Measurements from ENCODE around the gene PARD3. TPM values are rescaled to one million over a fixed set of nuclear protein-coding genes. Genes with fewer than 3 reads are reported as not detected.

Gene PARD3
- 1.7 and 2.5 TPM in 2 replicates for total RNA-seq

GRCh38 chr10:34815185-34816084 is at the start of gene PARD3:
Gene PARD3 (minus strand): TSS chr10:34815296. CDS start chr10:34814995, 301 bp downstream.
- Mint-ChIP-seq H3K9me3 (no peaks in the 10 kb centered on the region), H3K27ac (no peak within 1 kb of the TSS), H3K27me3 (ENCODE audit: insufficient read depth) (peaks cover 46% of the 10 kb centered on the region), H3K4me3 (peak within 1 kb of the TSS; percentile 51), H3K4me1 (ENCODE audit: low read depth) (no peaks in the 10 kb centered on the region), H3K36me3 (ENCODE audit: low read depth) (peaks cover 3% of the 10 kb centered on the region)
- DNase-seq (ENCODE audit: low spot score): no peak
- intact Hi-C loops (cut with micrococcal nuclease): no loop called here

- no peaks in the 10 kb centered on the region for H3K27me3 Mint-ChIP-seq (ENCODE audit: insufficient read depth)
- no peak overlapping the region for H3K27ac Mint-ChIP-seq
- no peak overlapping the region for H3K4me3 Mint-ChIP-seq
- H3K4me1 Mint-ChIP-seq (ENCODE audit: low read depth): peaks cover 6% of the 10 kb centered on the region
- no peaks in the 10 kb centered on the region for H3K9me3 Mint-ChIP-seq
- no peaks in the 10 kb centered on the region for H3K36me3 Mint-ChIP-seq (ENCODE audit: low read depth)
- intact Hi-C loops (cut with micrococcal nuclease): no loop called here
- no peak for DNase-seq (ENCODE audit: low spot score)
Observed at GRCh38 chr10:34864149-34865067, 49.3 kb upstream of the PARD3 start.

GRCh38 chr10:34862892-34863291 is 47.8 kb upstream of the PARD3 start:
- Mint-ChIP-seq H3K36me3 (ENCODE audit: low read depth) (no peaks in the 10 kb centered on the region), H3K9me3 (no peaks in the 10 kb centered on the region), H3K27me3 (ENCODE audit: insufficient read depth) (no peaks in the 10 kb centered on the region), H3K27ac (no peak overlapping the region), H3K4me3 (no peak overlapping the region), H3K4me1 (ENCODE audit: low read depth) (no peaks in the 10 kb centered on the region)
- intact Hi-C loops (cut with micrococcal nuclease): loop anchor here (2.0 kb wide), 1 partner anchor 68 kb away; no protein-coding TSS in a partner anchor
- DNase-seq (ENCODE audit: low spot score): no peak

- H3K36me3 Mint-ChIP-seq (ENCODE audit: low read depth): no peaks in the 10 kb centered on the region
- DNase-seq (ENCODE audit: low spot score): no peak
- H3K4me1 Mint-ChIP-seq (ENCODE audit: low read depth): no peaks in the 10 kb centered on the region
- no peaks in the 10 kb centered on the region for H3K27me3 Mint-ChIP-seq (ENCODE audit: insufficient read depth)
- intact Hi-C loops (cut with micrococcal nuclease): loop anchor here (2.0 kb wide), 1 partner anchor 67 kb away; no protein-coding TSS in a partner anchor
- H3K27ac Mint-ChIP-seq: no peak overlapping the region
- no peak overlapping the region for H3K4me3 Mint-ChIP-seq
- no peaks in the 10 kb centered on the region for H3K9me3 Mint-ChIP-seq
Observed at GRCh38 chr10:34861293-34862021, 46.4 kb upstream of the PARD3 start.

DNA sequence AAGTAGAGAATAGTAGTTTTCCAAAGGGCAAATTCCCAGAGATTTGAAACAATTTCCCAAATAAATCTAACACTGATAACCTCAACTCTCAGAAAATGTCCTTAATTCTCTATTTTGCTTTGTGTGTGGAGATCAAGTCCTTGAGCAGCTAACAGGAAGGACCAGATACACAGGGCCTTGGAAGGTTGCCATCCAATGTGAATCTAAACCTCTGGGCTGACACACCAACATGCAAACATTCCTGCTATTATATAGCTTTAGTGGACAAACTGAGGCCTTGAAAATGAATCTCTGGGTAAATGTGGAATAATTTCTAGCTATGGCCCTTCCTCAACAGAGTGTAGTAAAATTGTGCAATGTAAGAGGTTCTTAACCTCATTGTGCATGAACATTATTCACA is 44.1 kb upstream of the PARD3 start:
- no peaks in the 10 kb centered on the region for H3K9me3 Mint-ChIP-seq
- H3K27ac Mint-ChIP-seq: no peak overlapping the region
- no peak overlapping the region for H3K4me3 Mint-ChIP-seq
- H3K4me1 Mint-ChIP-seq (ENCODE audit: low read depth): no peaks in the 10 kb centered on the region
- intact Hi-C loops (cut with micrococcal nuclease): no loop called here
- no peaks in the 10 kb centered on the region for H3K36me3 Mint-ChIP-seq (ENCODE audit: low read depth)
- H3K27me3 Mint-ChIP-seq (ENCODE audit: insufficient read depth): no peaks in the 10 kb centered on the region
- no peak for DNase-seq (ENCODE audit: low spot score)

DNA sequence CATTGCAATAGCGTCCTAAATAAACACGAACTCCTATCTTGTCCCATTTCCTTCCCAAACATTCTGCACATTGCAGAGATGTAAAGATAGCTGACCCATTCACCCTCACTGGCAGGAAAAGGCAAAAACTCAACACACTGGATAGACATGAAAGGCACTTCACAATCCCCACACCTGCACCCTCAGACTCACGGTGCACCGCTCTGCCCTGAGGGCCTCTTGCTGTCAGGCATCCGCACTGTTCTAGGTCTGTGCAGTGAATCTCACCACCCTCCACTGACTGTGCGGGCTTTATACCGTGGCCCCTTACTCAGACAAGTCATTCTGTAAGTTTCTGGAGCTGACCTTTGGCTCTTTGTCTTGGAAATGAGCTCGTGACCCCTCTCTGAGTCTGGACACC is 42.9 kb upstream of the PARD3 start:
- DNase-seq (ENCODE audit: low spot score): no peak
- H3K4me1 Mint-ChIP-seq (ENCODE audit: low read depth): no peaks in the 10 kb centered on the region
- intact Hi-C loops (cut with micrococcal nuclease): no loop called here
- H3K9me3 Mint-ChIP-seq: no peaks in the 10 kb centered on the region
- no peaks in the 10 kb centered on the region for H3K27me3 Mint-ChIP-seq (ENCODE audit: insufficient read depth)
- H3K36me3 Mint-ChIP-seq (ENCODE audit: low read depth): no peaks in the 10 kb centered on the region
- no peak overlapping the region for H3K27ac Mint-ChIP-seq
- H3K4me3 Mint-ChIP-seq: no peak overlapping the region

DNA sequence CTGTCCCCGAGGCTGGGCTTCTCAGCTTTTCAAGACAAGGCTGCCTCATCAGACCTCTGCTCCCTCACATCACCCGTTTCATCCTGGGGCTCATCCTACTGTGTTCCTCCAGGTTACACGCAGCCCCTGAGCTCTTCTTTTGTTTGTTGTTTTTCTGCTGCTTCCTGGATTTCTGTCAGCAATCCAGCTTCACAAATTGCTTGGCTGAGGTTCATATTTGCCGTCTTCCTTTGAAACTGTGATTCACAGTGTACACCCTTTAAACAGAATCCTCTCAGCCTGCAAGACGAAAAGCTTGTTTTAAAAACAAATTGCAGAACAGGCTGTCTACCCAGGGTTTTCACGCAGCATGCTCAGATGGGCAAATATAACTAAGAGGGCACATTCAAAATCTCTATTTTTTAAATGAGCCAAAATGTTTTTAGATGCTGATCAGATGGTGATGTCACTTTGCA is 39.1 kb upstream of the PARD3 start:
- intact Hi-C loops (cut with micrococcal nuclease): no loop called here

DNA sequence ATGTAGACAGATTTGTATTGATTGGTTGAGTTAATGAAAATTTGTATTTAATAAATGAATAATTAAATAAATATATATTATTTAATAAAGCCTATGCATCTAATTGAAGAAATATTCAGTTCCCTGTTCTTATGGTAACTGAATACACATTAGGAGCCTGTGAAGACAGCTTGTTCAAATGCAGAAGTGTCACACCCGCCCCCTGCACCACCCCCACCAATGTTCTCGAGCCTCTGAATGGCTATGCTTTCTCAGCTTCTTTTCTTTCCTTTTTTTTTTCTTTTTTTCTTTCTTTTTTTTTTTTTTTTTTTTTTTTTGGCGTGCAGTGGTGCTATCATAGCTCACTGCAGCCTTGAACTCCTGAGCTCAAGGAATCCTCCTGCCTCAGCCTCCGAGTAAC is 38.3 kb upstream of the PARD3 start:
- H3K36me3 Mint-ChIP-seq (ENCODE audit: low read depth): no peaks in the 10 kb centered on the region
- no peak overlapping the region for H3K27ac Mint-ChIP-seq
- H3K4me1 Mint-ChIP-seq (ENCODE audit: low read depth): no peaks in the 10 kb centered on the region
- intact Hi-C loops (cut with micrococcal nuclease): no loop called here
- H3K4me3 Mint-ChIP-seq: no peak overlapping the region
- no peak for DNase-seq (ENCODE audit: low spot score)
- no peaks in the 10 kb centered on the region for H3K27me3 Mint-ChIP-seq (ENCODE audit: insufficient read depth)
- H3K9me3 Mint-ChIP-seq: no peaks in the 10 kb centered on the region

More for the DNA sequence above, 39.1 kb upstream of the PARD3 start:
- Mint-ChIP-seq H3K27me3 (ENCODE audit: insufficient read depth) (no peaks in the 10 kb centered on the region), H3K4me1 (ENCODE audit: low read depth) (no peaks in the 10 kb centered on the region), H3K4me3 (no peak overlapping the region), H3K9me3 (no peaks in the 10 kb centered on the region), H3K27ac (no peak overlapping the region), H3K36me3 (ENCODE audit: low read depth) (no peaks in the 10 kb centered on the region)
- no peak for DNase-seq (ENCODE audit: low spot score)

DNA sequence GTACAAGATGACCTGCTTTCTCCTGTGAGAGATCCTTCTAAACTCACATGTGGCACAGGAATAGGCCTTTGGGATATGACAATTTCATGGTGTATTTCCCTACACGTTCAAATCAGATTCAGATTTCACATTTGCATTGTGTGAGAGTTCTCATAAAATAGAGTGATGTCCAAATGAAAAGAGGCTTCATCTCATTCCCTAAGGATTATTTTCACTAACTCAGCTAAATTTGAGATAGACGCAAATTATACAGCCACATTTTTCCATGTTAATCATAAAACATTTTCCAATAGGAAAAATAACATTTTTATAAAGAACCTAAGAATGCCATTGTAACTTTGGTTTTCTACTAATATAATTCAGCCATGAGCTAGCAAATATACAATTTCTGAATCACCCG is 35.5 kb upstream of the PARD3 start:
- DNase-seq (ENCODE audit: low spot score): no peak
- no peaks in the 10 kb centered on the region for H3K9me3 Mint-ChIP-seq
- H3K27me3 Mint-ChIP-seq (ENCODE audit: insufficient read depth): no peaks in the 10 kb centered on the region
- H3K27ac Mint-ChIP-seq: no peak overlapping the region
- intact Hi-C loops (cut with micrococcal nuclease): no loop called here
- H3K36me3 Mint-ChIP-seq (ENCODE audit: low read depth): no peaks in the 10 kb centered on the region
- H3K4me3 Mint-ChIP-seq: no peak overlapping the region
- H3K4me1 Mint-ChIP-seq (ENCODE audit: low read depth): no peaks in the 10 kb centered on the region

- intact Hi-C loops (cut with micrococcal nuclease): no loop called here
- H3K9me3 Mint-ChIP-seq: no peaks in the 10 kb centered on the region
- no peaks in the 10 kb centered on the region for H3K36me3 Mint-ChIP-seq (ENCODE audit: low read depth)
- H3K4me1 Mint-ChIP-seq (ENCODE audit: low read depth): no peaks in the 10 kb centered on the region
- DNase-seq (ENCODE audit: low spot score): no peak
- H3K27ac Mint-ChIP-seq: no peak overlapping the region
- H3K27me3 Mint-ChIP-seq (ENCODE audit: insufficient read depth): no peaks in the 10 kb centered on the region
- no peak overlapping the region for H3K4me3 Mint-ChIP-seq
Observed at GRCh38 chr10:34850036-34850435, 34.9 kb upstream of the PARD3 start.

DNA sequence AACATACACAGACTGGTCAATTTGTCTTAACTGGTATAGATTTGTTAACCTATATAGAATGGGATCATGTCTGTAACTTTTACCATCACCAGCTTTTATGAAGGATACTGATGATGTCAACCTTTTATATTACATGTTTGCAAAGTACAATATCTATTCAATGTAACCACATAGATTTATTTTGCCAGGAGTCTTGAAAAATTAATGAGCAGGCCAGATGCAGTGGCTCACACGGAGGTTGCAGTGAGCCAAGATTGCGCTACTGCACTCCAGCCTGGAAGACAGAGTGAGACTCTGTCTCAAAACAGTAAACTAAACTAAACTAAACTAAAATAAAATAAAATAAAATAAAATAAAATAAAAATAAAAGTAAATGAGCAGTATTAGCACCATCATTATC is 30.0 kb upstream of the PARD3 start:
- Mint-ChIP-seq H3K4me1 (ENCODE audit: low read depth) (no peaks in the 10 kb centered on the region), H3K27ac (no peak overlapping the region), H3K36me3 (ENCODE audit: low read depth) (no peaks in the 10 kb centered on the region), H3K4me3 (no peak overlapping the region), H3K9me3 (no peaks in the 10 kb centered on the region), H3K27me3 (ENCODE audit: insufficient read depth) (no peaks in the 10 kb centered on the region)
- intact Hi-C loops (cut with micrococcal nuclease): no loop called here
- no peak for DNase-seq (ENCODE audit: low spot score)

GRCh38 chr10:34844448-34844847 is 29.4 kb upstream of the PARD3 start:
- intact Hi-C loops (cut with micrococcal nuclease): no loop called here
- Mint-ChIP-seq H3K36me3 (ENCODE audit: low read depth) (no peaks in the 10 kb centered on the region), H3K27me3 (ENCODE audit: insufficient read depth) (no peaks in the 10 kb centered on the region), H3K9me3 (no peaks in the 10 kb centered on the region), H3K4me3 (no peak overlapping the region), H3K27ac (no peak overlapping the region), H3K4me1 (ENCODE audit: low read depth) (no peaks in the 10 kb centered on the region)
- no peak for DNase-seq (ENCODE audit: low spot score)

Data from activated T-helper 1 cell treated with anti-CD3 and anti-CD28 coated beads, Interleukin-12 subunit alpha, Interleukin-12 subunit beta, Interleukin-2, Interleukin-4 antibody, amounts not matched to agents 30 ng/mL and 10 ng/mL and 1 ng/mL, durations not matched to agents 14 hours and 24 hours and 36 hours (primary cell).